ENCODE data around the gene PC. TPM values are rescaled to one million over a fixed set of nuclear protein-coding genes. Genes with fewer than 3 reads are reported as not detected.
"Not testable (repeated sequence)": the region's sequence is repeated elsewhere in the genome, so short reads cannot be mapped to it uniquely, and the experiment has no call there.

PC gene
- total RNA-seq, 5 donors from 2014 or later (not counting 1 experiment from before 2014, with no cell fraction given), result 6.2 to 10.0 (median 7.4) TPM

DNA sequence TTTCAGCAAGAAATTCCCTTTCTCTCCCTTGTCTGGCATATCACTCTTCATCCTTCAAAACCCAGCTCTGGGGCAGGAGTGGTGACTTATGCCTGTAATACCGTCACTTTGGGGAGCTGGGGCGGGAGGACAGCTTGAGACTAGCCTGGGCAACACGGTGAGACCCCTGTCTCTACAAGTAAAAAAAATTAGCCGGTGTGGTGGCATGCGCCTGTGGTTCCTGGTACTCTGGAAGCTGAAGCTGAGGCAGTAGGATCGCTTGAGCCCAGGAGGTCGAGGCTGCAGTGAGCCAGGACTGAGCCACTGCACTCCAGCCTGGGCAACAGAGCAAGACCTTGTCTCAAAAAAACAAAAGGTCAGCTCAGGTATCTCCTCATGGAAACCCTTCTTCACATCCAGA is 116.3 kb downstream of the PC start:
- ChIA-PET POLR2A (no interaction called here), CTCF (interaction anchor here in 1 of 2 donors (0.6 to 1.4 kb wide), 3 partner anchors 117 to 164 kb away, joined by 3 to 6 read pairs (median 3); partner anchors contain the start of genes PC and RBM4B)
- DNase-seq (peak in 1 of 35 experiments; percentile 10), ATAC-seq (replicated peaks in 1 of 4) (no peak)
- Mint-ChIP-seq H3K4me1 (peaks cover 43 to 59% (median 53%) of the 10 kb centered on the region in 3 donors), H3K9me3 (no peaks in the 10 kb centered on the region), H3K4me3 (peak overlapping the region; percentile 81 to 98 (median 89)), H3K27me3 (no peaks in the 10 kb centered on the region), H3K36me3 (peaks cover 7% of the 10 kb centered on the region), H3K27ac (peak overlapping the region; percentile 84 to 93)
- 69% methylated on average over 7 of the region's 7 CpGs for WGBS (ENCODE audit: insufficient coverage)
- Histone ChIP-seq H3K4me1 (ENCODE audit: control insufficient read depth in 1 of 2, extremely low read depth in 1 of 2, insufficient read depth in 2 of 2, low read length in 2 of 2) (peaks cover 22 to 48% of the 10 kb centered on the region in 2 experiments), H3K4me3 (ENCODE audit: control insufficient read depth in 1 of 2, extremely low read depth in 1 of 2, low read length in 1 of 2) (peak overlapping the region; percentile 97 to 98), H3K27ac (ENCODE audit: low read length) (peak overlapping the region; percentile 99), H3K27me3 (replicated peaks in 1 of 2; ENCODE audit: control insufficient read depth in 2 of 2, extremely low read depth in 1 of 2, insufficient read depth in 2 of 2, low read length in 1 of 2) (no peaks in the 10 kb centered on the region), H3K36me3 (ENCODE audit: control insufficient read depth in 2 of 2, extremely low read depth in 1 of 2, insufficient read depth in 1 of 2, low read length in 1 of 2) (peaks cover 7 to 37% of the 10 kb centered on the region in 2 donors), H3K9me3 (no peaks in the 10 kb centered on the region)

- 85% methylated on average over 3 of the region's 4 CpGs for WGBS (ENCODE audit: insufficient coverage)
- H3K9me3 ChIP-seq, result no peaks in the 10 kb centered on the region
- H3K4me1 Mint-ChIP-seq, result peaks cover 45 to 57% (median 53%) of the 10 kb centered on the region in 3 donors
- H3K27me3 ChIP-seq (replicated peaks in 1 of 2; ENCODE audit: control insufficient read depth in 2 of 2, extremely low read depth in 1 of 2, insufficient read depth in 2 of 2, low read length in 1 of 2), result no peaks in the 10 kb centered on the region
- peak in 1 of 35 experiments; percentile 5 for DNase-seq
- peak overlapping the region; percentile 31 to 41 for H3K27ac Mint-ChIP-seq
- no peaks in the 10 kb centered on the region for H3K27me3 Mint-ChIP-seq
- POLR2A ChIA-PET, result interaction anchor here in 1 of 2 donors (0.7 kb wide), 1 partner anchor 13 kb away, joined by 8 read pairs; no protein-coding TSS in a partner anchor
- no peak overlapping the region for H3K4me3 ChIP-seq (ENCODE audit: control insufficient read depth in 1 of 2, extremely low read depth in 1 of 2, low read length in 1 of 2)
- CTCF ChIA-PET, result no interaction called here
- no peaks in the 10 kb centered on the region for H3K9me3 Mint-ChIP-seq
- H3K36me3 ChIP-seq (ENCODE audit: control insufficient read depth in 2 of 2, extremely low read depth in 1 of 2, insufficient read depth in 1 of 2, low read length in 1 of 2), result peaks cover 3 to 29% of the 10 kb centered on the region in 2 donors
- peak overlapping the region; percentile 13 to 98 (median 32) for H3K4me3 Mint-ChIP-seq
- peaks cover 7% of the 10 kb centered on the region for H3K36me3 Mint-ChIP-seq
- ATAC-seq (replicated peaks in 1 of 4), result no peak
- peaks cover 22 to 48% of the 10 kb centered on the region in 2 experiments for H3K4me1 ChIP-seq (ENCODE audit: control insufficient read depth in 1 of 2, extremely low read depth in 1 of 2, insufficient read depth in 2 of 2, low read length in 2 of 2)
- peak overlapping the region; percentile 40 for H3K27ac ChIP-seq (ENCODE audit: low read length)
Measured at GRCh38 chr11:66840317-66841091, 117.7 kb downstream of the PC start.

DNA sequence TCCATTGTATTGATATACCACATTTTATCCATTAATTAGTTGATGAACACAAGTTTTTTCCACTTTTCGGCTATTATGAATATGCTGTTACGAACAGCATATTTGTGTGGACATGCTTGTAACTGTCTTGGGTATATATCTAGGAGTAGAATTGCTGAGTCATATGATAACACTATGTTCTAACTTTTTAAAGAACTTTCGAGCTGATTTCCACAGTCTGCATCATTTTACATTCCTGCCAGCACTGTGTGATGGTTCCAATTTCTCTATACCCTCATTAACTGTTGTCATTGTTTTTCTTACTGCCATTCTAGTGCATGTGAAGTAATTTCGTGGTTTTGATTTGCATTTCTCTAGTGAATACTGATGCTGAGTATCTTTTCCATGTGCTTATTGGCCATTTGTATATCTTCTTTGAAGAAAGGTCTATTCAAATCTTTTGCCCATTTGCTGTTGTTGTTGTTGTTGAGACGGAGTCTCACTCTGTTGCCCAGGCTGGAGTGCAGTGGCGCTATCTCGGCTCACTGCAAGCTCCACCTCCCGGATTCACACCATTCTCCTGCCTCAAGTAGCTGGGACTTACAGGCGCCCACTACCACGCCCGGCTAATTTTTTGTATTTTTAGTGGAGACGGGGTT is 122.3 kb downstream of the PC start:
- 100% methylated on average over 3 of the region's 12 CpGs for WGBS (ENCODE audit: insufficient coverage)
- Mint-ChIP-seq H3K27ac (no peak overlapping the region), H3K4me3 (no peak overlapping the region), H3K4me1 (peaks cover 29 to 35% (median 31%) of the 10 kb centered on the region in 3 donors), H3K36me3 (no peaks in the 10 kb centered on the region), H3K9me3 (no peaks in the 10 kb centered on the region), H3K27me3 (no peaks in the 10 kb centered on the region)
- peaks cover 3 to 19% of the 10 kb centered on the region in 2 donors for H3K36me3 ChIP-seq (ENCODE audit: control insufficient read depth in 2 of 2, extremely low read depth in 1 of 2, insufficient read depth in 1 of 2, low read length in 1 of 2)
- ChIA-PET CTCF (no interaction called here), POLR2A (interaction anchor here in 1 of 2 donors (0.5 kb wide), 1 partner anchor 710 kb away, joined by 5 read pairs; no protein-coding TSS in a partner anchor)
- DNase-seq, result no peak
- H3K9me3 ChIP-seq, result no peaks in the 10 kb centered on the region
- ATAC-seq (replicated peaks in 1 of 4), result no peak
- H3K27me3 ChIP-seq (replicated peaks in 1 of 2; ENCODE audit: control insufficient read depth in 2 of 2, extremely low read depth in 1 of 2, insufficient read depth in 2 of 2, low read length in 1 of 2), result no peaks in the 10 kb centered on the region
- peaks cover 4 to 12% of the 10 kb centered on the region in 2 experiments for H3K4me1 ChIP-seq (ENCODE audit: control insufficient read depth in 1 of 2, extremely low read depth in 1 of 2, insufficient read depth in 2 of 2, low read length in 2 of 2)
- no peak overlapping the region for H3K27ac ChIP-seq (ENCODE audit: low read length)
- H3K4me3 ChIP-seq (ENCODE audit: control insufficient read depth in 1 of 2, extremely low read depth in 1 of 2, low read length in 1 of 2), result no peak overlapping the region

- H3K4me1 Mint-ChIP-seq, result peaks cover 21 to 29% (median 22%) of the 10 kb centered on the region in 3 donors
- H3K36me3 Mint-ChIP-seq, result no peaks in the 10 kb centered on the region
- peaks cover 3 to 16% of the 10 kb centered on the region in 2 donors for H3K36me3 ChIP-seq (ENCODE audit: control insufficient read depth in 2 of 2, extremely low read depth in 1 of 2, insufficient read depth in 1 of 2, low read length in 1 of 2)
- ATAC-seq (replicated peaks in 1 of 4) (no peak), DNase-seq (no peak)
- no peaks in the 10 kb centered on the region for H3K27me3 Mint-ChIP-seq
- 96% methylated on average over 3 of the region's 5 CpGs for WGBS (ENCODE audit: insufficient coverage)
- CTCF ChIA-PET, result interaction anchor here (0.6 to 0.8 kb wide), 4 partner anchors 142 to 490 kb away, joined by 3 to 6 read pairs (median 4); partner anchors contain the start of gene BRMS1 (in 1 of the 2)
- H3K4me3 Mint-ChIP-seq, result no peak overlapping the region
- POLR2A ChIA-PET, result no interaction called here
- H3K4me3 ChIP-seq (ENCODE audit: control insufficient read depth in 1 of 2, extremely low read depth in 1 of 2, low read length in 1 of 2), result no peak overlapping the region
- no peaks in the 10 kb centered on the region for H3K9me3 ChIP-seq
- H3K4me1 ChIP-seq (ENCODE audit: control insufficient read depth in 1 of 2, extremely low read depth in 1 of 2, insufficient read depth in 2 of 2, low read length in 2 of 2), result peaks cover 0 to 3% of the 10 kb centered on the region in 2 experiments
- no peaks in the 10 kb centered on the region for H3K9me3 Mint-ChIP-seq
- H3K27ac ChIP-seq (ENCODE audit: low read length), result no peak overlapping the region
- no peaks in the 10 kb centered on the region for H3K27me3 ChIP-seq (replicated peaks in 1 of 2; ENCODE audit: control insufficient read depth in 2 of 2, extremely low read depth in 1 of 2, insufficient read depth in 2 of 2, low read length in 1 of 2)
- peak overlapping the region in 1 of 2 donors; percentile 30 for H3K27ac Mint-ChIP-seq
Measured at GRCh38 chr11:66834943-66835342, 123.2 kb downstream of the PC start.

DNA sequence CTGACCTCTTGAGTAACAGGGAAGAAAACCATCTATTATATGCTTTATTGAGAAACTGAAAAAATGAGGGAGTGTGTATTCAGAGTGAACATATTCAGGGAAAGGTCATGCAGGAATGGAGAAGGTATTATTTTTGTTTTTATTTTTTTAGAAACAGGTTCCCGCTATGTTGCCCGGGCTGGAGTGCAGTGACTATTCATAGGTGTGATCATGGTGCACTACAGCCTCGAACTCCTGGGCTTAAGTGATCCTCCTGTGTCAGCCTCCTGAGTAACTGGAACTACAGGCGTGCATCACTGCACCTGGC is 123.7 kb downstream of the PC start:
- ATAC-seq (replicated peaks in 1 of 4) (no peak), DNase-seq (no peak)
- ChIA-PET POLR2A (no interaction called here), CTCF (interaction anchor here (0.6 to 0.8 kb wide), 3 partner anchors 142 to 489 kb away, joined by 3 to 6 read pairs (median 4); partner anchors contain the start of gene BRMS1 (in 1 of the 2))
- Mint-ChIP-seq H3K27ac (peak overlapping the region; percentile 37 to 44), H3K36me3 (no peaks in the 10 kb centered on the region), H3K27me3 (no peaks in the 10 kb centered on the region), H3K4me1 (peaks cover 16 to 28% (median 17%) of the 10 kb centered on the region in 3 donors), H3K9me3 (no peaks in the 10 kb centered on the region), H3K4me3 (no peak overlapping the region)
- Histone ChIP-seq H3K4me1 (ENCODE audit: control insufficient read depth in 1 of 2, extremely low read depth in 1 of 2, insufficient read depth in 2 of 2, low read length in 2 of 2) (no peaks in the 10 kb centered on the region), H3K27me3 (replicated peaks in 1 of 2; ENCODE audit: control insufficient read depth in 2 of 2, extremely low read depth in 1 of 2, insufficient read depth in 2 of 2, low read length in 1 of 2) (no peaks in the 10 kb centered on the region), H3K27ac (ENCODE audit: low read length) (no peak overlapping the region), H3K36me3 (ENCODE audit: control insufficient read depth in 2 of 2, extremely low read depth in 1 of 2, insufficient read depth in 1 of 2, low read length in 1 of 2) (peaks cover 3 to 15% of the 10 kb centered on the region in 2 donors), H3K9me3 (no peaks in the 10 kb centered on the region), H3K4me3 (ENCODE audit: control insufficient read depth in 1 of 2, extremely low read depth in 1 of 2, low read length in 1 of 2) (no peak overlapping the region)
- WGBS (ENCODE audit: insufficient coverage), result 73% methylated on average over 4 of the region's 4 CpGs

DNA sequence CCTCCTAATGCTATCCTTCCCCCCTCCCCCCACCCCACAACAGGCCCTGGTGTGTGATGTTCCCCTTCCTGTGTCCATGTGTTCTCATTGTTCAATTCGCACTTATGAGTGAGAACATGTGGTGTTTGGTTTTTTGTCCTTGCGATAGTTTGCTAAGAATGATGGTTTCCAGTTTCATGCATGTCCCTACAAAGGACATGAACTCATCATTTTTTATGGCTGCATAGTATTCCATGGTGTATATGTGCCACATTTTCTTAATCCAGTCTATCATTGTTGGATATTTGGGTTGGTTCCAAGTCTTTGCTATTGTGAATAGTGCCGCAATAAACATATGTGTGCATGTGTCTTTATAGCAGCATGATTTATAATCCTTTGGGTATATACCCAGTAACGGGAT is 133.6 kb downstream of the PC start:
- CTCF ChIA-PET, result interaction anchor here in 1 of 2 donors (0.5 kb wide), 1 partner anchor 168 kb away, joined by 3 read pairs; no protein-coding TSS in a partner anchor
- WGBS (ENCODE audit: insufficient coverage), result no CpG with 5 or more reads among the region's 4 CpGs
- not testable (repeated sequence) for H3K27me3 Mint-ChIP-seq

More for the DNA sequence above, 133.6 kb downstream of the PC start:
- H3K36me3 Mint-ChIP-seq; H3K4me1 ChIP-seq (ENCODE audit: control insufficient read depth in 1 of 2, extremely low read depth in 1 of 2, insufficient read depth in 2 of 2, low read length in 2 of 2); H3K27me3 ChIP-seq (replicated peaks in 1 of 2; ENCODE audit: control insufficient read depth in 2 of 2, extremely low read depth in 1 of 2, insufficient read depth in 2 of 2, low read length in 1 of 2); H3K27ac ChIP-seq (ENCODE audit: low read length); H3K27ac Mint-ChIP-seq; H3K4me3 ChIP-seq (ENCODE audit: control insufficient read depth in 1 of 2, extremely low read depth in 1 of 2, low read length in 1 of 2); POLR2A ChIA-PET; H3K9me3 ChIP-seq; DNase-seq; H3K4me1 Mint-ChIP-seq; ATAC-seq (replicated peaks in 1 of 4); H3K9me3 Mint-ChIP-seq; H3K36me3 ChIP-seq (ENCODE audit: control insufficient read depth in 2 of 2, extremely low read depth in 1 of 2, insufficient read depth in 1 of 2, low read length in 1 of 2); H3K4me3 Mint-ChIP-seq: not testable (repeated sequence)
